Measurements from ENCODE around the gene NRG2.

GRCh38 chr5:139951296-139951924, 91.7 kb downstream of the NRG2 start:
- TF ChIP-seq CTCF (IDR thresholded peaks at IDR 0.05; ENCODE audit: insufficient read depth, low read length, poor library complexity, severe bottlenecking) (no peak), EZH2phosphoT487 (conservative IDR thresholded peaks at IDR 0.05; ENCODE audit: low read length) (no peak)
